HepG2 (cell line): ENCODE measurements around the gene C11orf58. TPM values are rescaled to one million over a fixed set of nuclear protein-coding genes. Genes with fewer than 3 reads are reported as not detected.

ENCODE experiments used
- BCL6 ChIP-seq: IDR thresholded peaks from 2 replicates; pipeline ENCODE4 v1.6.1; 2016; ENCODE audit warnings: missing genetic modification reagents, missing compliant biosample characterization
- BORCS8-MEF2B ChIP-seq: sonication (generic); formaldehyde crosslinking; IDR thresholded peaks from 2 replicates; pipeline ENCODE4 v1.8.0; 2022; ENCODE audit warnings: mild to moderate bottlenecking, missing genetic modification reagents
- CENPT ChIP-seq: sonication (generic); formaldehyde crosslinking; IDR thresholded peaks from 2 replicates; pipeline ENCODE4 v1.8.0; 2022; ENCODE audit warnings: low read depth, mild to moderate bottlenecking, moderate library complexity, missing genetic modification reagents
- FOXA3 ChIP-seq: IDR thresholded peaks from 2 replicates; pipeline ENCODE4 v1.6.1; 2016; ENCODE audit warnings: missing genetic modification reagents, missing compliant biosample characterization
- GFI1 ChIP-seq: sonication (generic); formaldehyde crosslinking; IDR thresholded peaks from 2 replicates; pipeline ENCODE4 v1.5.0; 2020; ENCODE audit warnings: missing genetic modification reagents, mild to moderate bottlenecking, borderline replicate concordance
- MTF1 ChIP-seq: sonication (generic); formaldehyde crosslinking; IDR thresholded peaks from 2 replicates; pipeline ENCODE4 v1.5.0; 2020; ENCODE audit warnings: missing genetic modification reagents
- NKX3-1 ChIP-seq: sonication (generic); formaldehyde crosslinking; IDR thresholded peaks from 2 replicates; pipeline ENCODE4 v1.5.0; 2020; ENCODE audit warnings: missing genetic modification reagents
- PAX8 ChIP-seq: sonication (generic); formaldehyde crosslinking; IDR thresholded peaks from 2 replicates; pipeline ENCODE4 v1.8.0; 2022; ENCODE audit warnings: mild to moderate bottlenecking, missing genetic modification reagents, borderline replicate concordance
- PHF20 ChIP-seq: sonication (generic); formaldehyde crosslinking; IDR thresholded peaks from 2 replicates; pipeline ENCODE4 v1.5.0; 2020; ENCODE audit warnings: mild to moderate bottlenecking, missing genetic modification reagents
- ZNF337 ChIP-seq: sonication (generic); formaldehyde crosslinking; IDR thresholded peaks from 2 replicates; pipeline ENCODE4 v1.5.1; 2020; ENCODE audit warnings: missing genetic modification reagents, low read depth, mild to moderate bottlenecking, borderline replicate concordance
- ZNF33B ChIP-seq: sonication (generic); formaldehyde crosslinking; IDR thresholded peaks from 2 replicates; pipeline ENCODE4 v1.5.1; 2020; ENCODE audit warnings: mild to moderate bottlenecking, missing genetic modification reagents
- ZNF703 ChIP-seq: sonication (generic); formaldehyde crosslinking; IDR thresholded peaks from 2 replicates; pipeline ENCODE4 v1.5.1; 2020; ENCODE audit warnings: missing genetic modification reagents, mild to moderate bottlenecking, moderate library complexity, borderline replicate concordance
- polyA plus RNA-seq, 8 experiments: library from polyadenylated mRNA; depleted of rRNA in 3 of 8; stranded (reverse) in 7 of 8; unstranded in 1 of 8; fragments of >200 nt; fragmentation: Illumina TruSeq in 4 of 8; extraction: Trizol in 4 of 8; gene quantifications; 2 replicates each; pipeline versions ENCODE4 v1.2.1 to v1.2.3, GENCODE V29; 2011 to 2016; ENCODE audit warnings: low read depth in 4 of 8, missing spikeins in 1 of 8, mixed read lengths in 1 of 8; ENCODE audit not compliant: insufficient read depth in 1 of 8
- total RNA-seq, 5 experiments: library from RNA; depleted of rRNA; stranded (reverse); fragments of >200 nt; fragmentation: Illumina TruSeq; extraction: Trizol; gene quantifications; 2 replicates each; pipeline ENCODE4 v1.2.3, GENCODE V29; 2016; ENCODE audit warnings: low read depth in 1 of 5
- TF ChIP-seq, protein P1 (sequence below): IDR thresholded peaks from 2 replicates; pipeline ENCODE4 v1.6.1; 2018; ENCODE audit warnings: missing genetic modification reagents, mild to moderate bottlenecking, missing compliant biosample characterization
- TF ChIP-seq, protein P2 (sequence below): sonication (generic); formaldehyde crosslinking; IDR thresholded peaks from 2 replicates; pipeline ENCODE4 v1.4.0; 2020; ENCODE audit warnings: low read depth, missing genetic modification reagents
- TF ChIP-seq, protein P3 (sequence below): IDR thresholded peaks from 2 replicates; pipeline ENCODE4 v1.6.1; 2016; ENCODE audit warnings: mild to moderate bottlenecking, missing biosample characterization, missing genetic modification reagents
- TF ChIP-seq, protein P4 (sequence below): IDR thresholded peaks from 2 replicates; pipeline ENCODE4 v1.6.1; 2016; ENCODE audit warnings: missing compliant biosample characterization, missing genetic modification reagents, borderline replicate concordance
- TF ChIP-seq, protein P5 (sequence below): sonication (generic); formaldehyde crosslinking; IDR thresholded peaks from 2 replicates; pipeline ENCODE4 v1.4.0; 2020; ENCODE audit warnings: mild to moderate bottlenecking, missing genetic modification reagents
- TF ChIP-seq, protein P6 (sequence below): sonication (generic); formaldehyde crosslinking; IDR thresholded peaks from 2 replicates; pipeline ENCODE4 v1.4.0; 2020; ENCODE audit warnings: missing genetic modification reagents

The C11orf58 gene
- total and polyA plus RNA-seq, 2 of the 13 experiments (the other 11 are each of a cell fraction or from before 2014, with no cell fraction given), result 83.8 to 167 TPM

- TF ChIP-seq, protein P1, sequence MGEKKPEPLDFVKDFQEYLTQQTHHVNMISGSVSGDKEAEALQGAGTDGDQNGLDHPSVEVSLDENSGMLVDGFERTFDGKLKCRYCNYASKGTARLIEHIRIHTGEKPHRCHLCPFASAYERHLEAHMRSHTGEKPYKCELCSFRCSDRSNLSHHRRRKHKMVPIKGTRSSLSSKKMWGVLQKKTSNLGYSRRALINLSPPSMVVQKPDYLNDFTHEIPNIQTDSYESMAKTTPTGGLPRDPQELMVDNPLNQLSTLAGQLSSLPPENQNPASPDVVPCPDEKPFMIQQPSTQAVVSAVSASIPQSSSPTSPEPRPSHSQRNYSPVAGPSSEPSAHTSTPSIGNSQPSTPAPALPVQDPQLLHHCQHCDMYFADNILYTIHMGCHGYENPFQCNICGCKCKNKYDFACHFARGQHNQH (CRISPR knock-in tag), result peak; percentile 56; the same call in 1 of the 2 replicates
- peak; percentile 31; the same call in 1 of the 2 replicates for TF ChIP-seq ZNF703 (CRISPR knock-in tag)
- TF ChIP-seq ZNF337 (CRISPR knock-in tag), result no peak
- TF ChIP-seq, protein P2, sequence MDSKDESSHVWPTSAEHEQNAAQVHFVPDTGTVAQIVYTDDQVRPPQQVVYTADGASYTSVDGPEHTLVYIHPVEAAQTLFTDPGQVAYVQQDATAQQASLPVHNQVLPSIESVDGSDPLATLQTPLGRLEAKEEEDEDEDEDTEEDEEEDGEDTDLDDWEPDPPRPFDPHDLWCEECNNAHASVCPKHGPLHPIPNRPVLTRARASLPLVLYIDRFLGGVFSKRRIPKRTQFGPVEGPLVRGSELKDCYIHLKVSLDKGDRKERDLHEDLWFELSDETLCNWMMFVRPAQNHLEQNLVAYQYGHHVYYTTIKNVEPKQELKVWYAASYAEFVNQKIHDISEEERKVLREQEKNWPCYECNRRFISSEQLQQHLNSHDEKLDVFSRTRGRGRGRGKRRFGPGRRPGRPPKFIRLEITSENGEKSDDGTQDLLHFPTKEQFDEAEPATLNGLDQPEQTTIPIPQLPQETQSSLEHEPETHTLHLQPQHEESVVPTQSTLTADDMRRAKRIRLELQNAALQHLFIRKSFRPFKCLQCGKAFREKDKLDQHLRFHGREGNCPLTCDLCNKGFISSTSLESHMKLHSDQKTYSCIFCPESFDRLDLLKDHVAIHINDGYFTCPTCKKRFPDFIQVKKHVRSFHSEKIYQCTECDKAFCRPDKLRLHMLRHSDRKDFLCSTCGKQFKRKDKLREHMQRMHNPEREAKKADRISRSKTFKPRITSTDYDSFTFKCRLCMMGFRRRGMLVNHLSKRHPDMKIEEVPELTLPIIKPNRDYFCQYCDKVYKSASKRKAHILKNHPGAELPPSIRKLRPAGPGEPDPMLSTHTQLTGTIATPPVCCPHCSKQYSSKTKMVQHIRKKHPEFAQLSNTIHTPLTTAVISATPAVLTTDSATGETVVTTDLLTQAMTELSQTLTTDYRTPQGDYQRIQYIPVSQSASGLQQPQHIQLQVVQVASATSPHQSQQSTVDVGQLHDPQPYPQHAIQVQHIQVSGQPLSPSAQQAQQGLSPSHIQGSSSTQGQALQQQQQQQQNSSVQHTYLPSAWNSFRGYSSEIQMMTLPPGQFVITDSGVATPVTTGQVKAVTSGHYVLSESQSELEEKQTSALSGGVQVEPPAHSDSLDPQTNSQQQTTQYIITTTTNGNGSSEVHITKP (CRISPR knock-in tag), result peak; percentile 71; the same call in 1 of the 2 replicates
- TF ChIP-seq PHF20 (CRISPR knock-in tag), result peak; percentile 84
- TF ChIP-seq GFI1 (CRISPR knock-in tag), result peak; percentile 17; the same call in 1 of the 2 replicates
- TF ChIP-seq BORCS8-MEF2B (CRISPR knock-in tag), result peak; percentile 90
- TF ChIP-seq FOXA3 (CRISPR knock-in tag), result peak; percentile 58; the same call in 1 of the 2 replicates
- TF ChIP-seq CENPT (CRISPR knock-in tag), result peak; percentile 25; the same call in 1 of the 2 replicates
- no peak for TF ChIP-seq ZNF33B (CRISPR knock-in tag)
- TF ChIP-seq BCL6 (CRISPR knock-in tag), result 0 out of 2 replicates have a peak, but pooled peaks have one; percentile 4
- TF ChIP-seq, protein P3, sequence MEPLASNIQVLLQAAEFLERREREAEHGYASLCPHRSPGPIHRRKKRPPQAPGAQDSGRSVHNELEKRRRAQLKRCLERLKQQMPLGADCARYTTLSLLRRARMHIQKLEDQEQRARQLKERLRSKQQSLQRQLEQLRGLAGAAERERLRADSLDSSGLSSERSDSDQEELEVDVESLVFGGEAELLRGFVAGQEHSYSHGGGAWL (CRISPR knock-in tag), result peak; percentile 86
- peak; percentile 58; the same call in 1 of the 2 replicates for TF ChIP-seq NKX3-1 (CRISPR knock-in tag)
- TF ChIP-seq, protein P4, sequence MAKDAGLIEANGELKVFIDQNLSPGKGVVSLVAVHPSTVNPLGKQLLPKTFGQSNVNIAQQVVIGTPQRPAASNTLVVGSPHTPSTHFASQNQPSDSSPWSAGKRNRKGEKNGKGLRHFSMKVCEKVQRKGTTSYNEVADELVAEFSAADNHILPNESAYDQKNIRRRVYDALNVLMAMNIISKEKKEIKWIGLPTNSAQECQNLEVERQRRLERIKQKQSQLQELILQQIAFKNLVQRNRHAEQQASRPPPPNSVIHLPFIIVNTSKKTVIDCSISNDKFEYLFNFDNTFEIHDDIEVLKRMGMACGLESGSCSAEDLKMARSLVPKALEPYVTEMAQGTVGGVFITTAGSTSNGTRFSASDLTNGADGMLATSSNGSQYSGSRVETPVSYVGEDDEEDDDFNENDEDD (CRISPR knock-in tag), result peak; percentile 57; the same call in 1 of the 2 replicates
- TF ChIP-seq, protein P5, sequence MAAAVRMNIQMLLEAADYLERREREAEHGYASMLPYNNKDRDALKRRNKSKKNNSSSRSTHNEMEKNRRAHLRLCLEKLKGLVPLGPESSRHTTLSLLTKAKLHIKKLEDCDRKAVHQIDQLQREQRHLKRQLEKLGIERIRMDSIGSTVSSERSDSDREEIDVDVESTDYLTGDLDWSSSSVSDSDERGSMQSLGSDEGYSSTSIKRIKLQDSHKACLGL (CRISPR knock-in tag), result peak; percentile 86; the same call in 1 of the 2 replicates
- TF ChIP-seq MTF1 (CRISPR knock-in tag), result 0 out of 2 replicates have a peak, but pooled peaks have one; percentile 26
- TF ChIP-seq, protein P6, sequence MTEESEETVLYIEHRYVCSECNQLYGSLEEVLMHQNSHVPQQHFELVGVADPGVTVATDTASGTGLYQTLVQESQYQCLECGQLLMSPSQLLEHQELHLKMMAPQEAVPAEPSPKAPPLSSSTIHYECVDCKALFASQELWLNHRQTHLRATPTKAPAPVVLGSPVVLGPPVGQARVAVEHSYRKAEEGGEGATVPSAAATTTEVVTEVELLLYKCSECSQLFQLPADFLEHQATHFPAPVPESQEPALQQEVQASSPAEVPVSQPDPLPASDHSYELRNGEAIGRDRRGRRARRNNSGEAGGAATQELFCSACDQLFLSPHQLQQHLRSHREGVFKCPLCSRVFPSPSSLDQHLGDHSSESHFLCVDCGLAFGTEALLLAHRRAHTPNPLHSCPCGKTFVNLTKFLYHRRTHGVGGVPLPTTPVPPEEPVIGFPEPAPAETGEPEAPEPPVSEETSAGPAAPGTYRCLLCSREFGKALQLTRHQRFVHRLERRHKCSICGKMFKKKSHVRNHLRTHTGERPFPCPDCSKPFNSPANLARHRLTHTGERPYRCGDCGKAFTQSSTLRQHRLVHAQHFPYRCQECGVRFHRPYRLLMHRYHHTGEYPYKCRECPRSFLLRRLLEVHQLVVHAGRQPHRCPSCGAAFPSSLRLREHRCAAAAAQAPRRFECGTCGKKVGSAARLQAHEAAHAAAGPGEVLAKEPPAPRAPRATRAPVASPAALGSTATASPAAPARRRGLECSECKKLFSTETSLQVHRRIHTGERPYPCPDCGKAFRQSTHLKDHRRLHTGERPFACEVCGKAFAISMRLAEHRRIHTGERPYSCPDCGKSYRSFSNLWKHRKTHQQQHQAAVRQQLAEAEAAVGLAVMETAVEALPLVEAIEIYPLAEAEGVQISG, result peak; percentile 75
- TF ChIP-seq PAX8 (CRISPR knock-in tag), result peak; percentile 55; the same call in 1 of the 2 replicates
Observed at GRCh38 chr11:16738193-16738946, at the start of gene C11orf58 (continued).
